A549 (cell line): ENCODE measurements around the gene C7orf57.

ENCODE experiments used
- CBX2 ChIP-seq: fragments of 200-600 bp; sonication (generic); IDR thresholded peaks from 2 replicates; pipeline ENCODE4 v1.6.1; 2016; ENCODE audit warnings: low read depth, mild to moderate bottlenecking, borderline replicate concordance
- CHD2 ChIP-seq: fragments of 150-350 bp; IDR thresholded peaks from 2 replicates; pipeline ENCODE4 v1.6.1; 2014; ENCODE audit warnings: low read length; ENCODE audit not compliant: partially characterized antibody
- GATA3 ChIP-seq: IDR thresholded peaks from 2 replicates; pipeline ENCODE4 v1.6.1; 2012; ENCODE audit warnings: borderline replicate concordance
- JUNB ChIP-seq: fragments of >200 bp; sonication (Bioruptor Twin); formaldehyde crosslinking; IDR thresholded peaks from 2 replicates; pipeline ENCODE4 v1.6.1; 2016
- MAZ ChIP-seq: fragments of 150-350 bp; IDR thresholded peaks from 2 replicates; pipeline ENCODE4 v1.6.1; 2014; ENCODE audit warnings: antibody characterized with exemption, low read depth, low read length, borderline replicate concordance
- RAD21 ChIP-seq, 2 experiments: fragments of >200 bp in 1 of 2; sonication (Bioruptor Twin) in 1 of 2; formaldehyde crosslinking in 1 of 2; IDR thresholded peaks in 1 of 2; conservative IDR thresholded peaks in 1 of 2; 2 replicates in 1 of 2; 3 replicates in 1 of 2; pipeline ENCODE4 v1.6.1; 2012 to 2018; ENCODE audit warnings: inconsistent platforms in 1 of 2
- RFX5 ChIP-seq: fragments of 450-650 bp; IDR thresholded peaks from 2 replicates; pipeline ENCODE4 v1.7.1; 2014; ENCODE audit warnings: antibody characterized with exemption, mild to moderate bottlenecking, moderate library complexity
- TP53 ChIP-seq: fragments of 250-450 bp; sonication (Bioruptor Pico); IDR thresholded peaks from 2 replicates; pipeline ENCODE4 v1.5.0; 2021; ENCODE audit warnings: mild to moderate bottlenecking, moderate library complexity
- TF ChIP-seq, protein P1 (sequence below): fragments of >200 bp; sonication (Bioruptor Twin); formaldehyde crosslinking; IDR thresholded peaks from 3 replicates; pipeline ENCODE4 v1.5.1; 2016
- TF ChIP-seq, protein P2 (sequence below): IDR thresholded peaks from 2 replicates; pipeline ENCODE4 v1.6.1; 2012
- TF ChIP-seq, protein P3 (sequence below): IDR thresholded peaks from 2 replicates; pipeline ENCODE4 v1.6.1; 2012; ENCODE audit warnings: low read depth, borderline replicate concordance
- TF ChIP-seq, protein P4 (sequence below): IDR thresholded peaks from 2 replicates; pipeline ENCODE4 v1.6.1; 2012

DNA sequence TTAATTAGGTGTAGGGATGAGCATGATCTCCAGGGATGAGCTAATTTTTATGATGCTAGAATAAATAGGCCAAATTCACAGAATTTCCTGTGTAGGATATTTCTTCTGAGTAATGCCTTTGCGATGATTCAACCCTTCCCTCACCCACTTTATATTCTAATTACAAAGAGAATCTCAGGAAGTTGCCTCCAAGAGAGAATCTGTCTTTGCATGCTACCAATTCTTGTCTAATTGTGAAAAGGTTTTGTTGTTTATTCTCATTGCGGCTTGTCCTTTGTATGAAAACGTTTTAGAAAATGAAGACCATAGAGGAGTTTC lies 6.3 kb downstream of the C7orf57 start:
- TF ChIP-seq MAZ: no peak
- TF ChIP-seq GATA3: no peak
- TF ChIP-seq, protein P1, sequence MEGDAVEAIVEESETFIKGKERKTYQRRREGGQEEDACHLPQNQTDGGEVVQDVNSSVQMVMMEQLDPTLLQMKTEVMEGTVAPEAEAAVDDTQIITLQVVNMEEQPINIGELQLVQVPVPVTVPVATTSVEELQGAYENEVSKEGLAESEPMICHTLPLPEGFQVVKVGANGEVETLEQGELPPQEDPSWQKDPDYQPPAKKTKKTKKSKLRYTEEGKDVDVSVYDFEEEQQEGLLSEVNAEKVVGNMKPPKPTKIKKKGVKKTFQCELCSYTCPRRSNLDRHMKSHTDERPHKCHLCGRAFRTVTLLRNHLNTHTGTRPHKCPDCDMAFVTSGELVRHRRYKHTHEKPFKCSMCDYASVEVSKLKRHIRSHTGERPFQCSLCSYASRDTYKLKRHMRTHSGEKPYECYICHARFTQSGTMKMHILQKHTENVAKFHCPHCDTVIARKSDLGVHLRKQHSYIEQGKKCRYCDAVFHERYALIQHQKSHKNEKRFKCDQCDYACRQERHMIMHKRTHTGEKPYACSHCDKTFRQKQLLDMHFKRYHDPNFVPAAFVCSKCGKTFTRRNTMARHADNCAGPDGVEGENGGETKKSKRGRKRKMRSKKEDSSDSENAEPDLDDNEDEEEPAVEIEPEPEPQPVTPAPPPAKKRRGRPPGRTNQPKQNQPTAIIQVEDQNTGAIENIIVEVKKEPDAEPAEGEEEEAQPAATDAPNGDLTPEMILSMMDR: no peak
- TF ChIP-seq, protein P2, sequence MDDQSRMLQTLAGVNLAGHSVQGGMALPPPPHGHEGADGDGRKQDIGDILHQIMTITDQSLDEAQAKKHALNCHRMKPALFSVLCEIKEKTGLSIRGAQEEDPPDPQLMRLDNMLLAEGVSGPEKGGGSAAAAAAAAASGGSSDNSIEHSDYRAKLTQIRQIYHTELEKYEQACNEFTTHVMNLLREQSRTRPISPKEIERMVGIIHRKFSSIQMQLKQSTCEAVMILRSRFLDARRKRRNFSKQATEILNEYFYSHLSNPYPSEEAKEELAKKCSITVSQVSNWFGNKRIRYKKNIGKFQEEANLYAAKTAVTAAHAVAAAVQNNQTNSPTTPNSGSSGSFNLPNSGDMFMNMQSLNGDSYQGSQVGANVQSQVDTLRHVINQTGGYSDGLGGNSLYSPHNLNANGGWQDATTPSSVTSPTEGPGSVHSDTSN: no peak
- no peak for TF ChIP-seq TP53 (CRISPR knock-in tag)
- TF ChIP-seq RFX5: no peak
- no peak for TF ChIP-seq CHD2
- TF ChIP-seq, protein P3, sequence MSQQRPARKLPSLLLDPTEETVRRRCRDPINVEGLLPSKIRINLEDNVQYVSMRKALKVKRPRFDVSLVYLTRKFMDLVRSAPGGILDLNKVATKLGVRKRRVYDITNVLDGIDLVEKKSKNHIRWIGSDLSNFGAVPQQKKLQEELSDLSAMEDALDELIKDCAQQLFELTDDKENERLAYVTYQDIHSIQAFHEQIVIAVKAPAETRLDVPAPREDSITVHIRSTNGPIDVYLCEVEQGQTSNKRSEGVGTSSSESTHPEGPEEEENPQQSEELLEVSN: no peak
- TF ChIP-seq JUNB: no peak
- TF ChIP-seq, protein P4, sequence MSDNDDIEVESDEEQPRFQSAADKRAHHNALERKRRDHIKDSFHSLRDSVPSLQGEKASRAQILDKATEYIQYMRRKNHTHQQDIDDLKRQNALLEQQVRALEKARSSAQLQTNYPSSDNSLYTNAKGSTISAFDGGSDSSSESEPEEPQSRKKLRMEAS: no peak
- no peak for TF ChIP-seq CBX2
- TF ChIP-seq RAD21 (conservative IDR thresholded peaks at IDR 0.05 in 1 of 2, IDR thresholded peaks at IDR 0.05 in 1 of 2): no peak
